K562 (cell line): ENCODE data around the gene CCDC73.

Experiments used
- CHCHD3 ChIP-seq: fragments of 250-450 bp; sonication (Bioruptor Pico); IDR thresholded peaks from 2 replicates; pipeline ENCODE4 v2.1.2; 2022; ENCODE audit warnings: mild to moderate bottlenecking
- COPS2 ChIP-seq: fragments of 450-650 bp; conservative IDR thresholded peaks from 2 replicates; pipeline ENCODE4 v1.6.1; 2016; ENCODE audit warnings: mild to moderate bottlenecking, moderate library complexity
- GABPB2 ChIP-seq: fragments of 250-450 bp; sonication (Bioruptor Pico); conservative IDR thresholded peaks from 2 replicates; pipeline ENCODE4 v1.5.1; 2021; ENCODE audit warnings: mild to moderate bottlenecking
- MYNN ChIP-seq, 2 experiments: sonication (generic); formaldehyde crosslinking in 1 of 2; IDR thresholded peaks; 2 replicates each; pipeline versions ENCODE4 v1.5.0 to v1.6.1; 2016 to 2020; ENCODE audit warnings: antibody characterized with exemption in 1 of 2, missing genetic modification reagents in 1 of 2
- NFRKB ChIP-seq: fragments of 450-650 bp; IDR thresholded peaks from 2 replicates; pipeline ENCODE4 v1.6.1; 2016; ENCODE audit warnings: low read depth
- NUFIP1 ChIP-seq: fragments of 450-650 bp; IDR thresholded peaks from 2 replicates; pipeline ENCODE4 v1.6.1; 2018; ENCODE audit not compliant: partially characterized antibody
- SPI1 ChIP-seq: IDR thresholded peaks from 2 replicates; pipeline ENCODE4 v1.6.1; 2011; ENCODE audit warnings: low read depth, low read length, control low read depth, borderline replicate concordance
- STAT5B ChIP-seq: fragments of 250-450 bp; sonication (Bioruptor Pico); IDR thresholded peaks from 2 replicates; pipeline ENCODE4 v1.8.0; 2021; ENCODE audit warnings: mild to moderate bottlenecking, inconsistent platforms
- TARDBP ChIP-seq: fragments of 450-650 bp; IDR thresholded peaks from 2 replicates; pipeline ENCODE4 v1.6.1; 2016
- THAP7 ChIP-seq: fragments of 250-450 bp; sonication (Bioruptor Pico); IDR thresholded peaks from 2 replicates; pipeline ENCODE4 v1.5.0; 2021
- YY1 ChIP-seq, 3 experiments: IDR thresholded peaks; 2 replicates each; pipeline ENCODE4 v1.6.1; 2011; ENCODE audit warnings: low read length in 2 of 3, mild to moderate bottlenecking in 2 of 3, moderate library complexity in 2 of 3, borderline replicate concordance in 1 of 3, control low read depth in 1 of 3, low read depth in 1 of 3; ENCODE audit not compliant: insufficient read depth in 3 of 3, insufficient replicate concordance in 2 of 3, control insufficient read depth in 1 of 3, insufficient read length in 1 of 3; ENCODE audit errors: extremely low read depth in 1 of 3

- TF ChIP-seq SPI1, result no peak
- TF ChIP-seq NFRKB, result no peak
- no peak for TF ChIP-seq MYNN (IDR thresholded peaks at IDR 0.05)
- no peak for TF ChIP-seq MYNN (CRISPR knock-in tag; IDR thresholded peaks at IDR 0.05)
- TF ChIP-seq THAP7 (CRISPR knock-in tag), result no peak
- TF ChIP-seq CHCHD3 (CRISPR knock-in tag), result no peak
- TF ChIP-seq GABPB2, result no peak
- no peak for TF ChIP-seq NUFIP1
- TF ChIP-seq COPS2, result no peak
- no peak for TF ChIP-seq TARDBP
- TF ChIP-seq STAT5B (CRISPR knock-in tag), result no peak
- no peak for TF ChIP-seq YY1 (IDR thresholded peaks at IDR 0.05; ENCODE audit: borderline replicate concordance in 1 of 3, control insufficient read depth in 1 of 3, extremely low read depth in 1 of 3, insufficient read depth in 3 of 3, insufficient read length in 1 of 3, insufficient replicate concordance in 2 of 3, low read depth in 1 of 3, low read length in 2 of 3)
Observed at GRCh38 chr11:32830413-32830738, 35.9 kb upstream of the CCDC73 start.
